ENCODE measurements around the gene PRKCQ. TPM values are rescaled to one million over a fixed set of nuclear protein-coding genes. Genes with fewer than 3 reads are reported as not detected.

The PRKCQ gene
- total RNA-seq, 4 donors from 2014 or later: 1.8 to 11.6 (median 3.7) TPM

DNA sequence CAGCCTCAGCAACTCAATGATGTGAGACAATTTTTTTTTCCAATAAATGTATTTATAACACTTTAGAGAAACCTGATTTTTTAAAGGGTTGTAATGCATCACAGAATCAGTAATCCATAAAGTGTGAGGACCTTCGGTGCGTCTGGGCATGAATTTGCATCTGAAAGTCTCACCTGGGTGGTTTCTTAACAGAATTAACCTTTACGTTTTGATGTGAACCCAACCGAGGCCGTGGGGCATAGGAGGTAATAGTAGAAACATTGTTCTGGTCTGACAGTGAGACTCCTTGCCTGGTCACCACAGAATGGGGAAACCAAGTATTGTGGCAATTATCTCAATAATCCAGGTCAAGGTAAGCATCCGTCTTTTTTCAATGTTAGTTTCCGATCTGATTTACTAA is 114.6 kb downstream of the PRKCQ start:
- no peak for TF ChIP-seq POLR2A (IDR thresholded peaks at IDR 0.05)
- TF ChIP-seq, protein P1, sequence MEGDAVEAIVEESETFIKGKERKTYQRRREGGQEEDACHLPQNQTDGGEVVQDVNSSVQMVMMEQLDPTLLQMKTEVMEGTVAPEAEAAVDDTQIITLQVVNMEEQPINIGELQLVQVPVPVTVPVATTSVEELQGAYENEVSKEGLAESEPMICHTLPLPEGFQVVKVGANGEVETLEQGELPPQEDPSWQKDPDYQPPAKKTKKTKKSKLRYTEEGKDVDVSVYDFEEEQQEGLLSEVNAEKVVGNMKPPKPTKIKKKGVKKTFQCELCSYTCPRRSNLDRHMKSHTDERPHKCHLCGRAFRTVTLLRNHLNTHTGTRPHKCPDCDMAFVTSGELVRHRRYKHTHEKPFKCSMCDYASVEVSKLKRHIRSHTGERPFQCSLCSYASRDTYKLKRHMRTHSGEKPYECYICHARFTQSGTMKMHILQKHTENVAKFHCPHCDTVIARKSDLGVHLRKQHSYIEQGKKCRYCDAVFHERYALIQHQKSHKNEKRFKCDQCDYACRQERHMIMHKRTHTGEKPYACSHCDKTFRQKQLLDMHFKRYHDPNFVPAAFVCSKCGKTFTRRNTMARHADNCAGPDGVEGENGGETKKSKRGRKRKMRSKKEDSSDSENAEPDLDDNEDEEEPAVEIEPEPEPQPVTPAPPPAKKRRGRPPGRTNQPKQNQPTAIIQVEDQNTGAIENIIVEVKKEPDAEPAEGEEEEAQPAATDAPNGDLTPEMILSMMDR (IDR thresholded peaks at IDR 0.05): no peak
- H3K27ac ChIP-seq: no peak overlapping the region
- no peaks in the 10 kb centered on the region for H3K9me3 ChIP-seq
- no peaks in the 10 kb centered on the region for H3K27me3 ChIP-seq
- DNase-seq: no peak
- no peaks in the 10 kb centered on the region for H3K36me3 ChIP-seq
- no peaks in the 10 kb centered on the region for H3K4me1 ChIP-seq
- H3K4me3 ChIP-seq: no peak overlapping the region

DNA sequence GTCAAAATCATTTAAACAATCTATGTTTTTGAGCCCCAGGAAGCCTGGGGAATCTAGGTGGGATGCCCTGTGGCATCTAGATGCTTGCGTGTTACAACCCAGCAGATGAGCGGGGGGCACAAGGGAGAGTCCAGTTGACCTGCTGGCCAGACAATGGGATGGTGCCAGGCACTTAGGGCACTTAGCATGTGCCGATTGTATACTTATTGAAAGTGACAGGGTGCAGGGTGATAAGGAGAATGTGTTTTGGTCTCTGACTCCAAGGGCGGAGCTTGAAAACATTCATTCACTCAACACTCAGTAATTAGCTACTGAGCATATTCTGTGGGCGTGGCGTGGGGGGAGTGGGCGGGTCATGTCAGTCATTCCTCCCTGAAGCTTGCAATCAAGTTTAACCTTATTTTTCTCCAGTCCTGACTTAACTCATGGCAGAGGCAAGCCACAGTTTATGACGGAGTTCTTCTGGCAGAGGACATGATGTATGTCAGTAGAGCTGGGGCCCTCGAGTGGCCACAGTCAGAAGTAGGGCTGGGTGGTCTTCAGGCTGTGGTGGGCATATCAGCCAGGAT is 115.1 kb downstream of the PRKCQ start:
- TF ChIP-seq, protein P1 (IDR thresholded peaks at IDR 0.05): no peak
- TF ChIP-seq POLR2A (IDR thresholded peaks at IDR 0.05): no peak
- Histone ChIP-seq H3K4me1 (no peaks in the 10 kb centered on the region), H3K9me3 (no peaks in the 10 kb centered on the region), H3K36me3 (no peaks in the 10 kb centered on the region), H3K4me3 (no peak overlapping the region), H3K27ac (no peak overlapping the region), H3K27me3 (no peaks in the 10 kb centered on the region)
- DNase-seq: no peak

DNA sequence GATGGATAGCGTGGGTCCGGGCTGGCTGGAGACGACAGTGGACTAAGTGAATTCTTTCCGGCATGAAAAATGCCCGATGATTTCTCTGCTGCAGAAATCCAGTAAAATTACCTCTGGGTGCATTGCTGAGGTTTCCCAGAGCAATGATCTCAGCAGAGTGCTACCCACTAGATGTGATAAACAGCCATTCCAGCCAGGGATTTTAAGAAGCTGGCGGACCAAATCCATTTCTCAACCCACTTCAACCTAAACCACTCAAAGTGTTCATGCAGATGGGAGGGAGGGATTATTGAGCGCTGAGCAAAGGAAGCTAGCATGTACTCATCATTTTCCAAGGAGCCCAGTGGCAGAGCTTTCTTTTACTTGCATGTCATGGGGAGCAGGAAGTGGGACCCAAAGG is 116.7 kb downstream of the PRKCQ start:
- H3K9me3 ChIP-seq: no peaks in the 10 kb centered on the region
- no peaks in the 10 kb centered on the region for H3K36me3 ChIP-seq
- H3K27me3 ChIP-seq: no peaks in the 10 kb centered on the region
- no peak overlapping the region for H3K27ac ChIP-seq
- no peak overlapping the region for H3K4me3 ChIP-seq
- TF ChIP-seq POLR2A (IDR thresholded peaks at IDR 0.05): no peak
- TF ChIP-seq, protein P1 (IDR thresholded peaks at IDR 0.05): no peak
- H3K4me1 ChIP-seq: no peaks in the 10 kb centered on the region
- no peak for DNase-seq

DNA sequence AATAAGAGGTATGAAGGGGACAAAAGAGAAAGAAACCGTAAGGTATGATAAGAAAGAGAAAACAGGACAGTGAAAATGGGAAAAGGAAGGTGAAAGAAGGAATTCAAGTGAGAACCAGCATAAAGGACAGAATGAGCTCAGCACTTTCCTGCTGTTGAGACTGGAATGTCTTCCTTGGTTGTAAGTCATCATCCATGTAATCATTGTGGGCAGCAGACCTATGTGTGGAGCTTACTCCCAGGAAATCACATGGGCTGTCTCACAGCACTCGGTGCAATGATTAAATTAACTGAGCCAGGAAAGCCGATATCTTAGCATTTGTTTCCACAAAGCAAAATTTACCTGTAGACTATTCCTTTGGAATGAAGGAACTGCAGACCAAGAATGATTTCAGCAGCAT is 118.1 kb downstream of the PRKCQ start:
- no peak overlapping the region for H3K4me3 ChIP-seq
- no peaks in the 10 kb centered on the region for H3K4me1 ChIP-seq
- no peak for DNase-seq
- H3K9me3 ChIP-seq: no peaks in the 10 kb centered on the region
- H3K27ac ChIP-seq: no peak overlapping the region
- no peaks in the 10 kb centered on the region for H3K27me3 ChIP-seq
- no peak for TF ChIP-seq POLR2A (IDR thresholded peaks at IDR 0.05)
- TF ChIP-seq, protein P1 (IDR thresholded peaks at IDR 0.05): no peak
- no peaks in the 10 kb centered on the region for H3K36me3 ChIP-seq

DNA sequence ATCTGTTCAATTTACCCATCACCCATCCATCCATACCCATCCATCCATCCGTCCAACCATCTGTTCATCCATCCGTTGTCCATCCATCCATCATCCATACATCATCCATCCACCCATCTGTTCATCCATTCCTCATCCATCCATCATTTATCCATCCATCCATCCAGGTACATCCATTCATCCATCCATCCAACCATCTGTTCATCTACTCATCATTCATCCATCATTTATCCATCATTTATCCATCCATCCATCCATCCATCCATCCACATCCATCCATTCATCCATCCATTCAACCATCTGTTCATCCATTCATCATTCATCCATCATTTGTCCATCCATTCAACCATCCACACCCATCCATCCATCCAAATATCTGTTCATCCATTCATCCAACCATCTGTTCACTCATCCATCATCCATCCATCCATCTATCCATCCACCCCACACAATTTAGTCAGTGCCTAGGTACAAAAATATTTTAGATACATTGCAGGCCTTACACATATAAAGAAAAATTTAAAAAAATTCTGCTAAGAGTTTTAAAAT is 119.1 kb downstream of the PRKCQ start:
- Histone ChIP-seq H3K27me3 (no peaks in the 10 kb centered on the region), H3K9me3 (no peaks in the 10 kb centered on the region), H3K27ac (no peak overlapping the region), H3K4me3 (no peak overlapping the region), H3K36me3 (no peaks in the 10 kb centered on the region), H3K4me1 (no peaks in the 10 kb centered on the region)
- TF ChIP-seq, protein P1 (IDR thresholded peaks at IDR 0.05): no peak
- no peak for TF ChIP-seq POLR2A (IDR thresholded peaks at IDR 0.05)
- DNase-seq: no peak

Data from Peyer's patch (tissue), 4 donors.